ENCODE results near the gene METAP2.

Gene METAP2

GRCh38 chr12:95548539-95549391 lies 74.8 kb downstream of the METAP2 start:
- CTCF ChIA-PET: interaction anchor here (1.0 to 2.0 kb wide), 3 partner anchors 13 to 32 kb away, joined by 4 to 11 read pairs (median 4); no protein-coding TSS in a partner anchor
- POLR2A ChIA-PET: no interaction called here
- DNase-seq (ENCODE audit: low read depth, low spot score): no peak
- peak overlapping the region; percentile 56 for H3K4me3 ChIP-seq (ENCODE audit: low read depth, low read length)
- TF ChIP-seq CTCF (IDR thresholded peaks at IDR 0.05; ENCODE audit: insufficient read depth, low read length, missing control alignments): no peak

- CTCF ChIA-PET: no interaction called here
- POLR2A ChIA-PET: no interaction called here
- TF ChIP-seq CTCF (IDR thresholded peaks at IDR 0.05; ENCODE audit: insufficient read depth, low read length, missing control alignments): no peak
- DNase-seq (ENCODE audit: low read depth, low spot score): no peak
- H3K4me3 ChIP-seq (ENCODE audit: low read depth, low read length): no peak overlapping the region
Observed at GRCh38 chr12:95549392-95550084, 75.6 kb downstream of the METAP2 start.

DNA sequence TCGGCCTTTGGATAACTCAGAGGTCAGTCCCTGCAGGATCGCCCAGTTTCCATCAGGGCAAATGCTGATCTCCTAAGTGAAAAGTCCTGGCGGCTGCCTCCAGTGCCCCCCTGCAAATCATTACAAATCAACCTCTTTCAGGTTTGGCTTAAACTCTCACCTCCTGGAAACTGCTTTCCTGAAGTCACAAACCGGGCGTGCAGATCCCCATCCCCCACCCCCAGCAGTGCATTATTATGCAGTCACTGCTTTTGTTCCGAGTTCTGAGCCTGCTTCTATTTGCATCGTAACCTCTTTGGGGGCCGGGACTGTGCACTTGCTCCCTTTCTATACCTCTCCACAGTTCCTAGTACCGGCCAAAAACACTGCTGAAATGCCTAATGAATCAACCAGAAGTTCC lies 77.4 kb downstream of the METAP2 start, which contains the start of gene USP44:
TSS of gene USP44 (minus strand) at position 172 of the 400 bp plus-strand sequence. CDS start 17,220 bp downstream, outside the sequence.
- DNase-seq (ENCODE audit: low read depth, low spot score): no peak
- no peak within 1 kb of the TSS for H3K4me3 ChIP-seq (ENCODE audit: low read depth, low read length)
- TF ChIP-seq CTCF (IDR thresholded peaks at IDR 0.05; ENCODE audit: insufficient read depth, low read length, missing control alignments): no peak
- CTCF ChIA-PET: interaction anchor here (1.0 to 1.3 kb wide), 3 partner anchors 11 to 22 kb away, joined by 3 to 4 read pairs (median 4); no protein-coding TSS in a partner anchor
- POLR2A ChIA-PET: no interaction called here

- no peak for TF ChIP-seq CTCF (IDR thresholded peaks at IDR 0.05; ENCODE audit: insufficient read depth, low read length, missing control alignments)
- H3K4me3 ChIP-seq (ENCODE audit: low read depth, low read length): no peak overlapping the region
- POLR2A ChIA-PET: no interaction called here
- no peak for DNase-seq (ENCODE audit: low read depth, low spot score)
- CTCF ChIA-PET: interaction anchor here (1.3 to 3.3 kb wide), 2 partner anchors 21 to 23 kb away, joined by 4 to 22 read pairs; no protein-coding TSS in a partner anchor
Observed at GRCh38 chr12:95551913-95552516, 78.1 kb downstream of the METAP2 start.

GRCh38 chr12:95553197-95553943 lies 79.4 kb downstream of the METAP2 start:
- ChIA-PET CTCF (interaction anchor here (3.3 kb wide), 1 partner anchor 21 kb away, joined by 22 read pairs; no protein-coding TSS in a partner anchor), POLR2A (no interaction called here)
- no peak for DNase-seq (ENCODE audit: low read depth, low spot score)
- no peak overlapping the region for H3K4me3 ChIP-seq (ENCODE audit: low read depth, low read length)
- TF ChIP-seq CTCF (IDR thresholded peaks at IDR 0.05; ENCODE audit: insufficient read depth, low read length, missing control alignments): no peak

Measured in AG04449 (cell line).